Keratinocyte (primary cell): Measurements from ENCODE around the gene TMEM256.

Experiments
- CTCF ChIP-seq, 3 experiments: IDR thresholded peaks in 1 of 3; conservative IDR thresholded peaks in 1 of 3; optimal IDR thresholded peaks in 1 of 3; 2 replicates in 2 of 3; 3 replicates in 1 of 3; pipeline versions ENCODE3 to v1.5.1; 2011; ENCODE audit warnings: low read length in 3 of 3, mild to moderate bottlenecking in 3 of 3, moderate library complexity in 2 of 3, control low read depth in 1 of 3, inconsistent platforms in 1 of 3; ENCODE audit not compliant: insufficient read depth in 2 of 3; ENCODE audit errors: extremely low read depth in 1 of 3
- EZH2 ChIP-seq: IDR thresholded peaks from one replicate; pipeline ENCODE4 v1.6.1; 2012; ENCODE audit warnings: inconsistent platforms, mild to moderate bottlenecking, low read length, moderate library complexity

DNA sequence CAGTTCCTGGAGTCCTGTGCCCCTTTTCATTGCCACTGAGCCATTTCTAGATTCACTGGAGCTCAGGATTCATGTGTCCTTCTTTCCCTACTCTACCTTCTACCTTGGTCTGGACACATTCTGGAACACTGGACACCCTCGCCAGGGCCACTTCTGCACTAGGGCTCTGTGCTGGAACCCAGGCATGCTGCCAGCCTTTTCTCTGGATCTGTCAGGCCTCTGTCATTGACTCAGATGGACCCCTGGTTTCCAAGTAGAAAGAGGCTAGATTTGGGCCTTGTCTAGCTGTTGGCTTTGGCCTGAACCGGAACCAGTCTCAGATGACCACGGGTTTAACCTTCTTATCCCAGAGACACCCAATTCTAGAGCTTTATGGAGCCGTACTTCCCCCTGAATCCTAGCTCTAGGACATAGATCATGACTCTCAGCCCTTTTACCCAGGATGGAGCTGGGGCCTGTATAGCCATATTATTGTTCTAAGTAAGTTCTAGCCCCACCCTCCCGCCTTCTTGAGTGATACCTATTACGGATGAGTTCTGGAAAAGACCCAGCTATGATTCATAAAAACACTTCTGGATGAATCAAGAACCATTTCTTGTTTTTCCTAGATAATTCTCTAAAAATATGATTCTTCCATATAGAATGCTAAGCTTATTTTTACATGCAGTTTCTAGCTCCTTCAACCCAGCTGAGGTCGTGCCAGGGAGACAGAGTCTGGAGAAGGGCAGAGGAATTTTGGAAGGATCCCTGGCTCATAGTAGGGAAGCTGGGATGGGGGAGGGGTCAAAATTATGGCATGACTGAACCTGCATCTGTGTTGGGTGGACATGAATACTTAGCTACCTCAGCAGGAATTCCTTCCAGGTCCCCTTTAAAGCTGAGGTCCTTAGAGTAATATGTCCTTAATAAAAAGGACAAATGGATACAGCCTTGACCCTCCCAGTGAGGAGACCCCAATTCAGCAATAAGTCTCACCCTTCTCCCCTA, 39.9 kb upstream of the TMEM256 start:
- TF ChIP-seq CTCF (optimal IDR thresholded peaks at IDR 0.05 in 1 of 3, IDR thresholded peaks at IDR 0.05 in 1 of 3, conservative IDR thresholded peaks at IDR 0.05 in 1 of 3; ENCODE audit: extremely low read depth in 1 of 3, insufficient read depth in 2 of 3, low read length in 3 of 3) (no peak), EZH2 (no peak)
